ENCODE data around the gene PLIN5.

The PLIN5 gene

GRCh38 chr19:4519172-4519496 lies 15.9 kb downstream of the PLIN5 start:
- H3K4me3 ChIP-seq (replicated peaks; ENCODE audit: low read depth, low read length) = no peak overlapping the region
- DNase-seq (ENCODE audit: extremely low read depth, low read depth) = no peak
- TF ChIP-seq CTCF (IDR thresholded peaks at IDR 0.05; ENCODE audit: low read depth, low read length, missing control alignments) = no peak

GRCh38 chr19:4518345-4519171 lies 16.5 kb downstream of the PLIN5 start, which contains the start of gene PLIN4:
Gene PLIN4 (minus strand): TSS chr19:4518486. CDS start chr19:4518272, 214 bp downstream.
- TF ChIP-seq CTCF (IDR thresholded peaks at IDR 0.05; ENCODE audit: low read depth, low read length, missing control alignments) = no peak
- H3K4me3 ChIP-seq (replicated peaks; ENCODE audit: low read depth, low read length) = no peak within 1 kb of the TSS
- no peak for DNase-seq (ENCODE audit: extremely low read depth, low read depth)

DNA sequence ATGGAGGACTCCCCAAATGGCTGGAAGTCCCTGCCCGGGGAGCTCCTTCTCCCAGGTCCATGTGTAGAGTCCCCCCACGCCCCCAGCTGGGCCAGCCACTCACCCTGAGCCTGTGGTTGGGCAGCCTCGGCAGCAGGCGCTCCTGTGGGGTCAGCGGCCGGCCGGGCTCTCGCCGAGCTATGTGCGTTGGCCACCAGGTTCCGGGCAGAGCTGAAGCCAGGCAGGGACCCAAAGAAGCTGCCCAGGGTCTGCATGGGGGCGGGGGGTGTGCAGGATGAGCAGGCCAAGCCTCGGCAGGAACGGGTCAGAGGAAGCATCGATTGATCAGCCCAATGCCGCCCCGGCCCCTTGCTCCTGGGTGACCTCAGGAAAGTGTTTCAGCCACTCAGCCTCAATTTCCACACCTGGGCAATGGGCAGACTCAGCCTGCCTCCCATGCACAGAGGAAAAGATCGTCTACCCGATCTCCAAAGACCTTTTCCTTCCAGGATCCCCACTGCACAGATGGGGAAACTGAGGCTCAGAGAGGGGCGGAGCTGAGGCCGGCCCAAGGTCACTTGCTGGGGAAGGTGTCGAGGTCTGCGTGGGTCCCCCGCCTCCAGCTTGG lies 17.5 kb downstream of the PLIN5 start:
- DNase-seq (ENCODE audit: extremely low read depth, low read depth) = no peak
- no peak overlapping the region for H3K4me3 ChIP-seq (replicated peaks; ENCODE audit: low read depth, low read length)
- no peak for TF ChIP-seq CTCF (IDR thresholded peaks at IDR 0.05; ENCODE audit: low read depth, low read length, missing control alignments)

GRCh38 chr19:4516939-4517300 lies 18.1 kb downstream of the PLIN5 start:
- no peak for TF ChIP-seq CTCF (IDR thresholded peaks at IDR 0.05; ENCODE audit: low read depth, low read length, missing control alignments)
- H3K4me3 ChIP-seq (replicated peaks; ENCODE audit: low read depth, low read length) = no peak overlapping the region
- DNase-seq (ENCODE audit: extremely low read depth, low read depth) = no peak

DNA sequence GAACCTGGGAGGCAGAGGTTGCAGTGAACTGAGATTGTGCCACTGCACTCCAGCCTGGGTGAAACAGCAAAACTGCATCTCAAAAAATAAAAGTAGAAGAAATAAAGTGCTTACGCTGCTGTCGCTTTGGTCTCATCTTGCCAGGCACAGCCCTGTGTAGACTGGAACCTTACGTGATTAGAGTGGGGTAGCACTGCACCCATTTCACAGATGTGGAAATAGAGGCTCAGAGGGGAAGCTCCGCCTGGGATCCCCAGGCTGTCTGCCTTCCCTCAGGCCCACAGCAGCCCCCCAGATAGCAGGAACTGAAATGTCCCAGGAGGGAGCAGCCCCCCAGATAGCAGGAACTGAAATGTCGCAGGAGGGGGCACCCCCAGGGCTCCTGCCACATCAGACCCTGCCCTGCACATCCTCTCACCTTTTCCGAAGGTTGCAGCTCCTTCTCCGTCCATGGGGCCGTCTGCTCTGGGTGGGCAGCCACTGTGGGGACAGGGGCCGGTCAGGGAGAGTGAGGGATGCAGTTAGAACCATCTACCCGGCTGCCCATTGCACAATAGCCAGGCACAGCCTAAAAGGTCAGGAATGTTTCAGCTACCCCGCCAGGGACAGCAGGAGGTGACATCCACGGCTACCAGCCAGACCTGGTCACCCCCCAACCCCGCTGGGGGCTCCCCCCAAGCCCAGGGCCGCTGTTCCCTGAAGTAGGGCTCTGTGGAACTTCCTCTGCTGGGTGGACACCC lies 18.7 kb downstream of the PLIN5 start:
- no peak for DNase-seq (ENCODE audit: extremely low read depth, low read depth)
- no peak overlapping the region for H3K4me3 ChIP-seq (replicated peaks; ENCODE audit: low read depth, low read length)
- no peak for TF ChIP-seq CTCF (IDR thresholded peaks at IDR 0.05; ENCODE audit: low read depth, low read length, missing control alignments)

- DNase-seq (ENCODE audit: extremely low read depth, low read depth) = no peak
- TF ChIP-seq CTCF (IDR thresholded peaks at IDR 0.05; ENCODE audit: low read depth, low read length, missing control alignments) = no peak
These were observed 19.3 kb downstream of the PLIN5 start for GRCh38 chr19:4515732-4516131.

More at GRCh38 chr19:4515732-4516131, 19.3 kb downstream of the PLIN5 start:
- H3K4me3 ChIP-seq (replicated peaks; ENCODE audit: low read depth, low read length) = no peak overlapping the region

All from HFF-Myc (cell line).